ENCODE results near the gene PNRC1. TPM values are rescaled to one million over a fixed set of nuclear protein-coding genes. Genes with fewer than 3 reads are reported as not detected.
"Not testable (repeated sequence)": the region's sequence is repeated elsewhere in the genome, so short reads cannot be mapped to it uniquely, and the experiment has no call there.

PNRC1 gene
- polyA plus RNA-seq, 1 donor from 2014 or later, result 22.2 TPM

DNA sequence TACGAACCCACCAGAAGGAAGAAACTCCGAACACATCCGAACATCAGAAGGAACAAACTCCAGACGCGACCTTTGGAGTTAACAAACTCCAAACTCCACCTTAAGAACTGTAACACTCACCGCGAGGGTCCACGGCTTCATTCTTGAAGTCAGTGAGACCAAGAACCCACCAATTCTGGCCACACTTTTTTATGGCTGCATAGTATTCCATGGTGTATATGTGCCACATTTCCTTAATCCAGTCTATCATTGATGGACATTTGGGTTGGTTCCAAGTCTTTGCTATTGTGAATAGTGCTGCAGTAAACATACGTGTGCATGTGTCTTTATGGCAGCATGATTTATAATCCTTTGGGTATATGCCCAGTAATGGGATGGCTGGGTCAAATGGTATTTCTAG is 14.4 kb upstream of the PNRC1 start:
- not testable (repeated sequence) for H3K4me2 ChIP-seq (ENCODE audit: low read length); H3K9me2 ChIP-seq (ENCODE audit: insufficient read depth, low read length); H3K27me3 ChIP-seq (ENCODE audit: insufficient read depth, low read depth, low read length); H4K20me1 ChIP-seq (ENCODE audit: insufficient read depth); H3K4me3 ChIP-seq (ENCODE audit: low read length); H3K27ac ChIP-seq (ENCODE audit: low read length); H3K36me3 ChIP-seq (ENCODE audit: insufficient read depth, low read length); H3F3A ChIP-seq (ENCODE audit: insufficient read depth, low read length, poor library complexity, severe bottlenecking); H3K79me2 ChIP-seq (replicated peaks; ENCODE audit: insufficient read depth, low read length); H3K9ac ChIP-seq (ENCODE audit: low read length); H3K9me3 ChIP-seq (ENCODE audit: low read length); H2AFZ ChIP-seq (ENCODE audit: low read depth, low read length)

DNA sequence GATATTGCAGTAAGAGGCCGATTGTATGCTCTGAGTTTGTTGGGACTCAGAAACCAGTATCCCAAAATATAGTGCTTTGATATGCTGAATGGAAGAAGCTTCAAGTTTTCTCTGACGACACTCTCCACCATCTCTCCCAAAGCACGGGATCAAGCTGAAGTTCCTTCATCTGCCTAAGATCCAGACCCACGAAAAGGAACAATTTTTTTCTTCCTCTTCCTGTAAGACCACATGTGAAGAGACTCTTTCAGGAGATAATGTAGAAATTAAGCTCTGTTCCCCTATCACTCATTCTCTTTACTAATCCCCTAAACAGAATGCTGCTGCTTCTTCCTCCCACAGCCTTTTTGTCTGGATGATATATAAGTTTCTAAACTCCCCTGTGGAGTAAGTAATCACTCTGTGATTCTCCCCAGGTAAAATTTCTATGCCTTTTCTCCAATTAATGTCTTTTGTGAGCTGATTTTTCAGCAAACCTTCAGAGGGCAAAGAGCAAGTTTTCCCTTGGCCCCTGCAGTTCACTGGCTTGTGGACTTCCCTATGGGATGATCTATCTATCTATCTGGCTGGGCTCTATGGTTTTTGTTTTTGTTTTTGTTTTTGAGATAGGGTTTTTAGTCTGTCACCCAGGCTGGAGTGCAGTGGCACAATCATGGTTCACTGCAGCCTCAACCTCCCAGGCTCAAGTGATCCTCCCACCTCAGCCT is 13.5 kb upstream of the PNRC1 start:
- Histone ChIP-seq H3K9me3 (ENCODE audit: low read length) (no peaks in the 10 kb centered on the region), H3K4me2 (ENCODE audit: low read length) (no peak overlapping the region), H3K4me3 (ENCODE audit: low read length) (no peak overlapping the region), H3K9ac (ENCODE audit: low read length) (no peak overlapping the region), H4K20me1 (ENCODE audit: insufficient read depth) (no peaks in the 10 kb centered on the region), H3K36me3 (ENCODE audit: insufficient read depth, low read length) (no peaks in the 10 kb centered on the region), H3K79me2 (replicated peaks; ENCODE audit: insufficient read depth, low read length) (no peaks in the 10 kb centered on the region), H3F3A (ENCODE audit: insufficient read depth, low read length, poor library complexity, severe bottlenecking) (no peaks in the 10 kb centered on the region), H3K9me2 (ENCODE audit: insufficient read depth, low read length) (no peaks in the 10 kb centered on the region), H2AFZ (ENCODE audit: low read depth, low read length) (no peak overlapping the region), H3K27me3 (ENCODE audit: insufficient read depth, low read depth, low read length) (no peaks in the 10 kb centered on the region), H3K27ac (ENCODE audit: low read length) (no peak overlapping the region)
- no peak for TF ChIP-seq RAD21 (conservative IDR thresholded peaks at IDR 0.05)
- no peak for TF ChIP-seq POLR2AphosphoS5 (IDR thresholded peaks at IDR 0.05)
- TF ChIP-seq EP300 (conservative IDR thresholded peaks at IDR 0.05; ENCODE audit: poor library complexity, severe bottlenecking), result no peak
- no peak for TF ChIP-seq EZH2 (IDR thresholded peaks at IDR 0.05; ENCODE audit: borderline replicate concordance, insufficient read depth, low read length, poor library complexity, severe bottlenecking)
- TF ChIP-seq TAF1 (IDR thresholded peaks at IDR 0.05; ENCODE audit: low read depth), result no peak
- TF ChIP-seq, protein P1, sequence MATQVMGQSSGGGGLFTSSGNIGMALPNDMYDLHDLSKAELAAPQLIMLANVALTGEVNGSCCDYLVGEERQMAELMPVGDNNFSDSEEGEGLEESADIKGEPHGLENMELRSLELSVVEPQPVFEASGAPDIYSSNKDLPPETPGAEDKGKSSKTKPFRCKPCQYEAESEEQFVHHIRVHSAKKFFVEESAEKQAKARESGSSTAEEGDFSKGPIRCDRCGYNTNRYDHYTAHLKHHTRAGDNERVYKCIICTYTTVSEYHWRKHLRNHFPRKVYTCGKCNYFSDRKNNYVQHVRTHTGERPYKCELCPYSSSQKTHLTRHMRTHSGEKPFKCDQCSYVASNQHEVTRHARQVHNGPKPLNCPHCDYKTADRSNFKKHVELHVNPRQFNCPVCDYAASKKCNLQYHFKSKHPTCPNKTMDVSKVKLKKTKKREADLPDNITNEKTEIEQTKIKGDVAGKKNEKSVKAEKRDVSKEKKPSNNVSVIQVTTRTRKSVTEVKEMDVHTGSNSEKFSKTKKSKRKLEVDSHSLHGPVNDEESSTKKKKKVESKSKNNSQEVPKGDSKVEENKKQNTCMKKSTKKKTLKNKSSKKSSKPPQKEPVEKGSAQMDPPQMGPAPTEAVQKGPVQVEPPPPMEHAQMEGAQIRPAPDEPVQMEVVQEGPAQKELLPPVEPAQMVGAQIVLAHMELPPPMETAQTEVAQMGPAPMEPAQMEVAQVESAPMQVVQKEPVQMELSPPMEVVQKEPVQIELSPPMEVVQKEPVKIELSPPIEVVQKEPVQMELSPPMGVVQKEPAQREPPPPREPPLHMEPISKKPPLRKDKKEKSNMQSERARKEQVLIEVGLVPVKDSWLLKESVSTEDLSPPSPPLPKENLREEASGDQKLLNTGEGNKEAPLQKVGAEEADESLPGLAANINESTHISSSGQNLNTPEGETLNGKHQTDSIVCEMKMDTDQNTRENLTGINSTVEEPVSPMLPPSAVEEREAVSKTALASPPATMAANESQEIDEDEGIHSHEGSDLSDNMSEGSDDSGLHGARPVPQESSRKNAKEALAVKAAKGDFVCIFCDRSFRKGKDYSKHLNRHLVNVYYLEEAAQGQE (IDR thresholded peaks at IDR 0.05; ENCODE audit: borderline replicate concordance), result no peak
- TF ChIP-seq, protein P2, sequence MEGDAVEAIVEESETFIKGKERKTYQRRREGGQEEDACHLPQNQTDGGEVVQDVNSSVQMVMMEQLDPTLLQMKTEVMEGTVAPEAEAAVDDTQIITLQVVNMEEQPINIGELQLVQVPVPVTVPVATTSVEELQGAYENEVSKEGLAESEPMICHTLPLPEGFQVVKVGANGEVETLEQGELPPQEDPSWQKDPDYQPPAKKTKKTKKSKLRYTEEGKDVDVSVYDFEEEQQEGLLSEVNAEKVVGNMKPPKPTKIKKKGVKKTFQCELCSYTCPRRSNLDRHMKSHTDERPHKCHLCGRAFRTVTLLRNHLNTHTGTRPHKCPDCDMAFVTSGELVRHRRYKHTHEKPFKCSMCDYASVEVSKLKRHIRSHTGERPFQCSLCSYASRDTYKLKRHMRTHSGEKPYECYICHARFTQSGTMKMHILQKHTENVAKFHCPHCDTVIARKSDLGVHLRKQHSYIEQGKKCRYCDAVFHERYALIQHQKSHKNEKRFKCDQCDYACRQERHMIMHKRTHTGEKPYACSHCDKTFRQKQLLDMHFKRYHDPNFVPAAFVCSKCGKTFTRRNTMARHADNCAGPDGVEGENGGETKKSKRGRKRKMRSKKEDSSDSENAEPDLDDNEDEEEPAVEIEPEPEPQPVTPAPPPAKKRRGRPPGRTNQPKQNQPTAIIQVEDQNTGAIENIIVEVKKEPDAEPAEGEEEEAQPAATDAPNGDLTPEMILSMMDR (IDR thresholded peaks at IDR 0.05; ENCODE audit: poor library complexity, severe bottlenecking), result no peak
- no peak for TF ChIP-seq SMC3 (conservative IDR thresholded peaks at IDR 0.05; ENCODE audit: poor library complexity)
- TF ChIP-seq MXI1 (conservative IDR thresholded peaks at IDR 0.05; ENCODE audit: poor library complexity, severe bottlenecking), result no peak
